ENCODE results near the gene ELMOD1.

Gene ELMOD1

DNA sequence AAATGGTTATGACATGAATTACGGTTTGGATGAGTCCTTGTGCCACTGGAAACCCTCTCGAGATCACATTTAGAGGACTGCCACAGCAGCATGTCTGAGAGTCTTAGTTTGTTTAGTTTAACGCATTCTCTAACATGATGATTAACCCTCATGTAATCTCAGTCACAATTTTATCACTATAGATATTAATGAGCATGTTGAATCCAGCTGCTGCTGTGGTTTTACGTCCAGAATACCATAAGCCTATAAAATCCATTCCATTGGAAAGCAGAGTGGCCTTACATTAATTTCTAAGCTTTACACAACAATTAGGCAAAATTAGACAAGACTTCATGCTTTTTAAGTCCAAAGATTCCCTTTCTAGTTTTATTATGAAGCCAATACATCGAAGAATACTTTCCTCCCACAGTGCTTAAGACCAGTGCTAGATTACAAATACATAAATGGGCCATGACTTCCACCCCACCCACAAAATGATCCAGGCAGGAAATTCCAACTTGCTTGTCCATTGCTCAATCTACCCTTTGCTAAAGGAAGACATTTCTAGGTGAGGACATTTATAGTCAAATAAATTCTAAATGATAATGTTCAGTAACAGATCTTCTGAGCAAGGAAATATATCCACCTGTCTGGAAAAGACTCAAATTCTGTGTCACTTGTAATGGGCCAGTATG lies 3.5 kb upstream of the ELMOD1 start:
- no peak for DNase-seq

DNA sequence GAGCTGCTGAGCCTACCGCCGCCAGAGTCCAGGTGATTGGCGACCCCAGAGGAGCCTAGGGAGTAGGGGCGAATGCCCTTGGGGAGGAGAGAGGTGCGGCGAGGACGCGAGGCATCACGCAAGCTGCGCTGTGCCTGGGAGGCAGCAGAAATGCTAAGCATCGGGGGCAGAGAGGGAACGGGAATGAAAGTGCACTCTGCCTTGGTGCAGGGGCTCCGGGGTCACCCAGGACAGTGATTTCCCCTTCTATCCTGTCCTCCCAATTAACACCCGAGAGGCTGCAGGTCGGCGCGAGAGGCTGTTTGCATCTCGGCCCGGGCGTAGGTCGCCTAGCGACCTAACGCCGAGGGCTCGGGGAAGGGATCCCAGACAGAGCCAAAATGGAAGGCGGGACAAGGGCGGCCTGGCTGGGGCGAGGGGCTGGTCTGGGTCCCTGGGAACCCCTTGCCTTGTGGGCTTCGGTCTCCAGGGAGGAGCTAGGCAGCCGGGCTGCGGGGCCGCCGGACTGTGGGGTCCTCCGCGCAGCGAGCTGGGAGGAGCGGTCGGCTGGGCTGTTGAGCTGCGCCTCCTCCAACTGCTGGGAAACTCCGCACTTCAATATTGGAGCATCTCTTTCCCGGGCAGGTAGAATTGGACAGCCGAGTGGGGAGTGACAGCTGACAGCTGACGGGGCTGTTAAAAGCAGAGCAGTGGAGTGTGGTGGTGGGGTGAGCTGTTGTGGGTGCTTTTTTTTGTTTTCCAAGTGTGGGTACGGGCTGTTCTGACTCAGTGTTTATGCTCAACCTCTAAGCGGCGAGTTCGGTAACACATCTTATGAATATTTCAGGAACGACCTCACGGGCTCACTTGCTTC lies 657 bp downstream of the ELMOD1 start:
- DNase-seq, result peak; percentile 39

DNA sequence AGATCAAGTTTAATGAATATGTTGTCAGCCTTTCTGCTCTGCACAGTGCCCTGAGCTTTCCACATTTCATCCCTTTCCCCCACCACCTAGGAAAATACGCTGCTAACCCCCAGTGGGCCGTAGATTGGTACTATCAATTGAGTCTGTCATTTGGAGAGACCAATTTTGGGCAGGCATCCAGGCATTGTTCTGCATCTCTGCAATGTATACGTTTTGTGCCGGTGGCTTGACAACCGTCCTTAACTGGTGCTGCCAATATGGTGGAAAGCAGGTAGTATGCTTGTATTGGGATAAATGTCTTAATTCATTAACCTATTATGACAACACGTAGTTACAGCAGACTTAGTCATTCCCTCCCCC lies 1.3 kb downstream of the ELMOD1 start:
- DNase-seq, result no peak

DNA sequence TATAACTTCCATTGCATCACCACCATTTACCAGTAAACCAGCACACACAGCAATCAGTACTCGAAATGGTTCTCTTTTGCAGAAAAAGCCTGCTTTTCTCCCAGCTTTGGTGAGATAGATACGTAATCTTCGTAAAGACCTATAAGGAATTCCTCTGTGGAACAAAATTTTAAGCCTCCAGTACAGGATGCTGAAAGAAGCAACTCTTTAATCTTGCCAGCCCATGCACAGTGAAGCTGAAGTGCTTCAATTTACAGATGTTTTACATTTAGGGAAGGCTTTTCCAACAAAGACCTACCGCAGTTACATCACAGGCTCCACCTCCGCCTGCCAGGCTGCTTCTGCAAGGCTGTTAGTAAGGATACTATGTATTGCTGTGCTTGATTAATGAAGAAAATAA lies 1.9 kb downstream of the ELMOD1 start:
- DNase-seq, result no peak

DNA sequence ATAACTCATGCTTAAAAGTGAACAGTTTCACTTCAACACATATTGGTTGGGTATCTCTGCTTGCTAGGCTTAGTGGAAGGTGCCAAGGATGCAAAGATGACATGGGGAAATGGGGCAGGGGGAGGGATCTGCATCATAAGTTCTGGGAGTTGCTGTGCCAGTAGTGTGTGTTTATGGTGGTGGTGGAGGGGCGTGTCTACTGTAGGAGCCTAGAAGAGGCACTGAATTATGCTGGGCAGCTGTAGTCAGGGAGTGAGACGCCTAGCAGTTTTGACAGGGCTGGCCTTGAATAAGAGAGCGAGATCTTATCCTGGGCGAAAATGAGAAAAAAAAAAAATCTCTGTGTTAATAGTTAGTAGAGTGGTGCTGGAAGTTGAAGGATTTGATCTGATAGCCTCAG lies 3.0 kb downstream of the ELMOD1 start:
- DNase-seq, result no peak

DNA sequence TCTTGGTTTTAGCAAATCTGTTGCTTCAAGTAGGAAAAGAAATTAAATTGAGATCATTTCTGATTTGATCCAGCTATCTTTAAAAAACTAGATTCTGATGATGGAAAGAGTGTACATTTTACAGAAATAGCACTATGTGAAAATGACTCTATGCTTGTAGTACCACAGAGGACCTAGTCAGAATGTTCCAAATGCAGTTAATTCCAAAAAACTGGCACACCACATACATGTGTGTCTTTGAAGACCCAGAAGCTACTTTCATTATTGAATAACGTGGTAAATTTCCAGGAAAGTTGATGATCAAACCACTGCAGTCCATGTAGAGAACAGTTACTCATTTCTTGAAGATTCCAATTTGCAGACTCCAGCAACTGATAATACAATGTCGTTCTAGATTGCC lies 3.8 kb downstream of the ELMOD1 start:
- DNase-seq, result no peak

DNA sequence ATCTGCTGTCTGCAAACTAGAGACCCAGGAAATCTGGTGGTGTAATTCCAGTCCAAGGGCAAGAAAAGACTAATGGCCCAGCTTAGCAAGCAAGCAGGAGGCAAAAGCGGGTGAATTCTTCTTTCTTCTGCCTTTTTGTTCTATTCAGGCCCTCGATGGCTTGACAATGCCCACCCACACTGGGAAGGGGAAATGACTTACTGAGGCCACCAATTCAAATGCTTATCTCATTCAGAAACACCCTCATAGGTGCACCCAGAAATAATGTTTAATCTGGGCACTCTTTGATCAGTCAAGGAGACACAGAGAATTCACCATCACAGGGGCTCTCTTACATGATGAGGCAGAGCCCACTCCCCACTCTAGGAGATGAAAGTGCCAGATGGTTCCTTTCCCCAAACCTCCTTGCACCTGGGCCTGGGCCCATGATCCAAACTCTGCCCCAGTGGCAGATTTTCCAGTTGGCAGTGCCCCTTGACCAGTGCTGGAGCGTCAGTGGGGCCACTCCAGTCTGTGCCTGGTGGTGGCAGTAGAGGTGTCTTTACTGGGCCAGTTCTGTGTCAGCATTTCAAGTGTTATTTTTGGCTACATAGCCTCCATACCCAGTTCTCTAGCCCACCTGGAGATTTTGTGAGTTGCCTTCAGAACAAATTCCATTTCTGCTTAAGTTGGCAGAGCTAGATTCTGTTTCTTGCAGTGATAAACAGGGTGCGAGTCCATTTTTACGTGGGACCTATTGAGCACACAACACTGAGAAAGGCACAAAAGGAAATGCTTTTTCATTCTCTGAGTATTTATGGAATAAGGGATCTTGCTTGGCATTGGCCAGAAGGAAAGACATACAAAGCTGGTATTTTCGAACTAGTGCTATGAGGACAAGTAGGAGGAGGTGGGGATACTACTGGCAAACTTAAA lies 7.5 kb downstream of the ELMOD1 start:
- peak; percentile 10 for DNase-seq

DNA sequence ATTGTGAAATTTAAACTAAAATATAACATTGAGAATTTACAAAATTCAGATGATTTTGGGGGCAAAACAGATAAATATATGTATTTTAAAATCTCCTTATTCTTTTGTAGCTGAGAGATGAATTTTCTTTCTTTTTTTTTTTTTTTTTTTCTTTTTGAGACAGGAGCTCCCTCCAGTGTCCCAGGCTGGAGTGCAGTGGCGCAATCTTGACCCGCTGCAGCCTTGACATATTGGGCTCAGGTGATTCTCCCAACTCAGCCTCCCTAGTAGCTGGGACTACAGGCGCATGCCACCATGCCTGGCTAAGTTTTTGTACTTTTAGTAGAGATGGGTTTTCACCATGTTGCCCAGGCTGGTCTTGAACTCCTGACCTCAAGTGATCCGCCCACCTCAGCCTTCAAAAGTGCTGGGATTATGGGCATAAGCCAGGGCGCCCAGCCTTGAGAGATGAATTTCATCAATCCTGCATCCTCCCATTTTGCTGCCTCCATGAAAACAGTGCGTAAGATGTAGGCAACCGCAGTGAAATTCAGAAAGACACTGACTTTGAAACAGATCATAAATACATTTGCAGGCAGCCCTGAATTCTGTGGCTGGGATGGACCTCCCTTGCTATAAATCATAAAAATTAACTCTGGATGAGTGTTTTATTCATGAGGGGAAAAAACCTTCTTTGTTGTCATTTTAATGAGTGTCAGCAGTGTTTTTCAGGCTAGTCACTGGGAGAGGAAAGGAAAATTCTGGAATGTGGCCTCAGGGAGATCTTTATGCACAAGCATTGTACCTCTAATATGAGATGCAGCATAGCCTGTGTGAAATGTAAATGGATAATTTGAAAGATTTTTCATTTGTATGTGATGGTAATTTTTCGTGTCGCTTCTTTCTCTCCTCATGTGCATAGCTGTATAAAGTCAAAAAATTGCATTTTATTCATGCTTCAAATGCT lies 14.4 kb downstream of the ELMOD1 start:
- no peak for DNase-seq

DNA sequence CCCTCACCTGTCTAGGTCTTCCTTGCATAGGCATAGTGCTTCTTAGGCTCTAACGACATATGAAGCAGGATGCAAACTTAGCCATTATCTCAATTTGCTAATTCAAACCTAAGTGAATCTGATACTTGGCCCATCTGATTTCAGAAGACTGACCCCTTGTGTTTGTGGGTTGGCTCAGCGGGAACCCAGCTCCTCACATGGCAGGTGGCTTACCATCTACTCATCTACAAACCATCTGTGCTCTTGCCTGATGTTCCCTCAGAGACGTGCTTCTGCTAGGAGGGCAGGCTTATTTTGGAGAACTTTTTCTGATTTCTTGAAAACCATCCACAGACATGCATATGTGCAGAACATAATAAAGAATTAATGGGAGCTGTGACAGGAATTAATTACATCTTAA lies 15.2 kb downstream of the ELMOD1 start:
- no peak for DNase-seq

DNA sequence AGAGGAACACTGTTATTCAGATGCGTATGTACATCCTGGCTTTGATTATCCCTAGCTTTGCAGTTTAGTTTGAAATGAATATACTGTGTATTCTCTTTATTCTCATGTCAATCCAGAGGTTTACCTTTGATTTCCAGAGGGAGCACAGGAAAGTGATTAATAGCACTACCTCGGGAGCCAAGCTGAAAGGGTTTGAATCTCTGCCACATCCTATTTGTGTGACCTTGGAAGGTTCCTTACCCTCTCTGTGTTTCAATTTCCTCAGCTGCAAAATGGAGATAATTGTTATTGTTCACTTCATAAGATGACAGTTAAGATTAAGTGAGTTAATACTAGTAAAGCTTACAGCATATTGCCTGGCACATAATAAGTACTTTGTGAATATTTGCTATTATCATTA lies 17.9 kb downstream of the ELMOD1 start:
- DNase-seq, result no peak

DNA sequence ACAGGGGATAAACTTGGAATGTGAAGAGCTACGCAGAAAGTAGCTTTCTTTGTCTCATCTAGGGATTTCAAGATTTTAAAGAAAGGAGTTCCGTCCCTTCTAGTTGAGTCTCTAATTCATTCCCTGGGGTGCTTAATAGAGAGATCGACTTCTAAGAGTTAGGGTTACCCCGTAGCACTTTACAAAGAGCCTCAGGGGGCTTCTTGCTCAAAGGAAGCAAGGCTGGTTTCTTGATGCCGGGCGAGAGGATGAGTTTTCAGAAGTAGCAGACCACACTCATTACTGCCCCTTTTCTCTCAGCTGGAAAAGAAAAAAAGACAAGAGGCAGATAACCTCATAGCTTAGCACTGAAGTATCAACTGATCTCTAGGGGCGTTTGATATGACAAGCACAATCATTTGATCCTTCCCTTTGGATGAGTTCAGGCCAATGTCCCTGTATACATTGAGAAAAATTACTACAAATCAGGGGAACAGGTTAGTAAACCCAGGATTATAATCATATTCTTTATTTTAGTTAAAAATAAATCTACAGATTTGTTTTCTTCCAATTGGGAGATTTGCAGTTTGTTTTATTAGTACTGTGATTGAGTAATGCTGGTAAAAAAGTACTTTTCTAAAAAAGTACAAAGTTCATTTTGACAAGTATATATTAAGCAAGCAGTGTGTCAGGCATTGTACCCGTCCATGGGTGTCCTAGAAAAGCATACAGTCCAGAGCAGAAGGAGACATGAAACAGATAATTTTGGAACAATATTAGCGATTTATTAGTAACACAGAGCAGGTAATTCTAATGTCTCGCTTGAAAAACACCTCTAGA lies 18.7 kb downstream of the ELMOD1 start:
- DNase-seq, result no peak

DNA sequence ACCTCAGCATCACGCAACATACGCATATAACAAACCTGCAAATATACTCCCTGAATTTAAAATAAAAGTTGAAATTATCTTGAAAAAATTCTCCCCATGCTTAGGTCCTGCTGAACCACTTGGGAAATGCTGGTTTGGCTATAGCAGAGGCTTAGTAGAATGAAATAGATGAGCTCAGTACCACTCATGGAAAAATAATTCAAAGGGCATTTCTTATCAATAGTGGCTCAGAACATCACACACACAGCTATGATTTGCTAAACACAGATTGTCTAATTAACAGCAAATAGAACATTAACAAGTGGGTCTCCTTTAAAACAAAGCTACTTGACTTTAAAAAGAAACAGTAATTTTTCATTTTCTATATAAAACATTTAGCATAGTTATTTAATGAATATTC lies 21.5 kb downstream of the ELMOD1 start:
- no peak for DNase-seq

DNA sequence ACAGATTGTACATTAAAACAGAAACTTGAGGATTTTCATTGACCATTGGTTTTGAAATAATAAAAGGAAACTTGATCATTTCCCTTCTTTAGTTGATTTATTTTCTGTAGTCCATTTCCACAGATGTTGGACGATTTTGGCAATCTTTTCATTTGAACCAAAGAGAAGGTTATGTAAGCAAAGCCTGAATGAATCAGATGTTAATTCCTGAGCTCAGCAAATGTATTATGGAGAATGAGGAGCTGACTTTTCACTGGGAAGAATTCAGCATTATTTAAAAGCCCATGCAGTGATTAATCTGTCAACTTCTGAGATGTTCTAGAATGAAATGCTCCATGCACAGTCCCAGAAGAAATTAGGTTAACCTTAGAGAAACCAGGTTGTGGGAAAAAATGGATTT lies 29.0 kb downstream of the ELMOD1 start:
- DNase-seq, result no peak

DNA sequence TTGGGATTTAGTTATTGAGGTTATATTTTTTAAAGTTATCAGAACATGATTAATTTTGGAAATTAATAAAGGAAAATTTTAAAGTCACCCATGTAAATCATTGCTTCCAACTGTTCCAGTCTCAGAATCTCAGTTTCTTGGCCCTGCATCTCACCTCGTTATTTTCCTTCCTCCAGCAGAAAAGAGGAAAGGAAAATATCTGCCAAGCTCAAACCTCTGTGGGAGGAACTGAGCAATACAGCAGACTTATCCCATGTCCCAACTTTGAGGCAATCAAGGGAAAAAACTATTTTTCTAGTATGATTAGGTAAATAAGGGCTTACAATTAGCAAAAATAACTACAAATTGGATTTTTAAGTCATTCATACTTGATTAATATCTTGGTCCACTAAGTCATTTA lies 30.1 kb downstream of the ELMOD1 start:
- no peak for DNase-seq

DNA sequence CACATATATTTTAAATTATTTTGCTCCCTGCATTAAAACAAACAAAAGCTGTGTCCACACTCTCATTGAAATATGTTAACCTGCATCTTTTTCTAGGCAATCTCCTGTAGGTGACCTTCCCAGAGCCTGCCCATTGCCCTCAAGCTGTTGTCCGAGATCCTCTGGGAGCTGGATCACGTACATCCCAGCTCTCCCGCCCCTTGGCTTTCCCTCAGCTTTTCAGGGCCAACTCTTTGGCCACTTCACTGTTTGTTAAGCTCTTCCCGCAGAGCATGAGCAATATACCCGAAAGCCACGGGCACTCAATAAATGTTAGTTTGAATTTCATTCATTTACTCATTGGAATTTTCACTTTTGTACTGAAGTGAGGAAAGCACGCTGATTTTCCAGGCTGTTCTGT lies 32.2 kb downstream of the ELMOD1 start:
- no peak for DNase-seq

DNA sequence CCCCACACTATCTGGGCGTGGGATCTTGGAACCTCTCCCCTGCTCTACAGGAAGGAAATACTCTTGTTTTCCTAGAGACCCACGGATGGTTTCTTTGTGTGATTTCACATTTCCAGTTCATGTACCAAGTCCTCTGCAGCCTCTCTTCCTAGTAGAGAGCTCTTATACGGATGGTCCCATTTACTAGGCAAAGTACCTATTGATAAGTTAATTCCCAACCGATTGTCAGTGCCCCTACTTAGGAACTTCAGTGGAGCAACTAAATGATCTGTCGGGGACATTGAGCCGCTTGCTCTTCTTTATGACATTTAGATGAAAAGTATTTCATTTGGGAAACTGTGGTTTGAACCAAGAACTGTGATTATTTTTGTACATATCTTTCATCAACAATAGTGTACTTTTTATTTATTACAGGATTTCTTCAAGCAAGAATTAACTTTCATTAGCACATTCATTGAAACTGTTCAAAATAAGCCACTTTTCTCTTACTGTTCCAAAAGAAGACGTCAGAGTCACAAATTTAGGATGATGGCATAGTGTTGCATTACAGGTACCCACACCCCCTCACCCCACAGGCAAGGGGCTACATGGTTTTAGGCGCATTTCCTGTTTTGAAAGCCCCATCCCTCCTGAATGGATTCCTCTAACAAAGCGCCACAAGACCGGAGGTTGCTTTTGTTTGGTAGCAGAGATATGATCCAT lies 34.2 kb downstream of the ELMOD1 start:
- no peak for DNase-seq

DNA sequence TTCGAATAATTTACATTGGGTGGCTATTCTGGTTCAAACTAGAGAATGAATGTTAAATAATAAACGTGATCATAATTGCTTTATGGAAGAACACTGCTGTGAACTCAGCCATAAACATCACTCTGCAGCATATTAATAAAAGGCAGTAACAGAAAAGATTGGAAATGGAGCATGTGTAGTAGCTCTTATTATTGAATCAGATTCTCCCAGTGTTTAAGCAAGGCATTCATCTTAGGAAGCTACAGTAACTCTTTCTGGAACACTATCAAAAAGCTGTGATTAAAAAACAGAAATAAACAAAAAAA lies 34.7 kb downstream of the ELMOD1 start:
- DNase-seq, result no peak

DNA sequence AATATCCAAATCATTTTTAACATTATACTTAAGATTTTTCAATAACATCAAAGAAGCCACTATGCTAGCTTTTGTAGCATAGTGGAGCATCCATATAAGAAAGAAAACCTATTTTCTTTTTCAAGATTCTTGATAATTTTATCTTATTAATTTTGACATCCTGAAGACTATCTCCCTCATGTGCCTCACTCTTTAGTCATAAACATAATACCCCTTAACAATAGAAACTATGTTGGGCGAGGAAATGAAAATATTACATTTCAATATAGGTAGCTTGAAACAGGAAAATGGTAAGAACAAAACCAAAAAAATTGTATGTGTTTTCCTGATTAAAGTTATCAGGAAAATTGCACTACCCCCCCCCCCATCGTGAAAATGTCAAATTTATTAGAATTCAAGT lies 40.1 kb downstream of the ELMOD1 start:
- no peak for DNase-seq

DNA sequence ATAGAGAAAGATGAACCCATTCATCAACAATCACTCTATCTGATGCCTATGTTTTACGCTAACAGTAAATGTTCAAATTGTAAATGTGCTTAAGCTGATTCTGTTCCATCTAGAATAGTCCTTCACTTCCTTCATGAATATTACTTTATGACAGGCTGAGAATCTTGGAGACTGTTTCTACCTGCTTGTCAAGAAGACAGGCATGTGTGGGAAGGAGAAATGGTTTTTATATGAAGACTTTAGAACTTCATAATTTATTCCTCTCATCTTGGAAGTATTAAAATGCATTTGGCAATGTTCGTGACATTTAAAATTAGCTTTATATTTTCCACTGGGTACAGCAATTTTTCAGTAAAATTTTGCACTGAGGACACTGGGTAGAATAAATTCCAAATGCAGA lies 41.0 kb downstream of the ELMOD1 start:
- no peak for DNase-seq

DNA sequence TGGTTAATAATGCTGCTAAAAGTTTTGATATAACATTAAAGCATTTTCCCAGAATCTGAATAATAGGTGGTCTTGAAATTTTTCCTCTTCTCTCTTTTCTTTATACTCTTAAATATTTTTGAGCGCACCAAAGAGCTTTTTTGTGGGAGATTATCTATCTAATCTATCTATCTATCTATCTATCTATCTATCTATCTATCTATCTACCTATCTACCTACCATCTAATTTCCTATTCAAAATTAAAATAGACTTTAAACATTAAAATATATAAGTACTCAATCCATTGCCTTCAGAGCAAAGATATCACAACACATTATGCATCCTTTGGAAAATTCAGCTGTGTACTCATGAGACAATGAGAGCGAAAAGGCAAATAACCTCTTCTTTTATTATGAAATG lies 55.8 kb downstream of the ELMOD1 start:
- no peak for DNase-seq

DNA sequence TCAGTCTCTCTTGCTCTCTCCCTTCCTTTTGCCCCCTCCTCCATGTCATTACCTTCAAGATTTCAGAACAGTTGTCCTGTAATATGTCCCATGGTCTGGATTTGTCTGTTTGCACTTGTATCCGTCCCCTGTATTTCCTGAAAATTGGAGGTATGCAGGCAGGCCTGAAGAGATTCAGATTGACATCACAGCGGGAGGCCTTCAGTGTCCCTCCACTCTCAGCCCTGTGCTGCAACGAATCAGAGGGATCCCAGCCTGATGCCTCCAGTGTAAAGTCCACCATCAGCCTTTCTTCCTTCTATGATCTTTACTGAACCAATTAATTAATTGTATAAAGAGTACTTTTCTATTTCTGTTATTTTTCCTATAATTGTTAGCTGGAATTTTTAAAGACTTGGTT lies 57.3 kb downstream of the ELMOD1 start:
- DNase-seq, result no peak

Measured in activated CD4-positive, alpha-beta T cell treated with anti-CD3 and anti-CD28 coated beads, Interleukin-2, amount 50 U/mL, for 16 hours (primary cell).